Stomach (tissue), 9 donors: ENCODE results near the gene ACCS. TPM values are rescaled to one million over a fixed set of nuclear protein-coding genes. Genes with fewer than 3 reads are reported as not detected.

Source experiments
- DNase-seq, 2 donors: peaks; one replicate each; pipeline versions ENCODE4 v3.0.0 to v3.0.0-alpha.2; 2013 to 2019
- H3K27ac ChIP-seq, 5 donors: fragments of 200-600 bp in 4 of 5; sonication (generic) in 4 of 5; one replicate each; pipeline ENCODE4 v1.5.1; 2013 to 2019; ENCODE audit warnings: mild to moderate bottlenecking in 1 of 5, moderate library complexity in 1 of 5
- H3K27me3 ChIP-seq, 3 donors: fragments of 200-600 bp; sonication (generic); one replicate each; pipeline ENCODE4 v1.5.1; 2017 to 2019; ENCODE audit warnings: mixed run types in 1 of 3
- H3K36me3 ChIP-seq, 4 donors: fragments of 200-600 bp; sonication (generic); 1 replicate in 3 of 4; 2 replicates in 1 of 4; pipeline ENCODE4 v1.5.1; 2016 to 2019
- H3K4me1 ChIP-seq, 4 donors: fragments of 200-600 bp; sonication (generic); one replicate each; pipeline ENCODE4 v1.5.1; 2016 to 2019
- H3K4me3 ChIP-seq, 4 donors: fragments of 200-600 bp; sonication (generic) in 3 of 4; one replicate each; pipeline ENCODE4 v1.5.1; 2016 to 2019; ENCODE audit warnings: mild to moderate bottlenecking in 1 of 4
- H3K9me3 ChIP-seq, 4 donors: fragments of 200-600 bp; sonication (generic); one replicate each; pipeline ENCODE4 v1.5.1; 2016 to 2019
- EP300 ChIP-seq: sonication (generic); formaldehyde crosslinking; IDR thresholded peaks from one replicate; pipeline ENCODE4 v1.6.1; 2017; ENCODE audit warnings: antibody characterized with exemption
- POLR2A ChIP-seq, 4 donors: fragments of 450-650 bp; IDR thresholded peaks; one replicate each; pipeline ENCODE4 v1.6.1; 2016; ENCODE audit warnings: antibody characterized with exemption in 4 of 4, control low read depth in 2 of 4, mild to moderate bottlenecking in 1 of 4, moderate library complexity in 1 of 4
- POLR2AphosphoS5 ChIP-seq, 3 donors: sonication (generic); formaldehyde crosslinking; IDR thresholded peaks; one replicate each; pipeline ENCODE4 v1.6.1; 2016; ENCODE audit warnings: antibody characterized with exemption in 3 of 3
- WGBS, 5 donors: extraction: QIAGEN DNeasy Blood & Tissue Kit in 3 of 5; methylation state at CpG; one replicate each; pipeline versions ENCODE4 v1.1.5 to v1.1.7; 2013 to 2018; 5-methylcytosine and 5-hydroxymethylcytosine counted together
- intact Hi-C: fragments of 100-400 bp; cut with DNase I; formaldehyde crosslinking; loops from one replicate; pipeline ENCODE4 v1.15.1; 2023; ENCODE audit warnings: low total_unique reads
- polyA plus RNA-seq, 3 donors: library from polyadenylated mRNA; stranded (reverse); fragments of 200-250 nt; gene quantifications; one replicate each; pipeline ENCODE4 v1.2.3, GENCODE V29; 2013
- total RNA-seq, 5 donors: library from RNA; depleted of rRNA; stranded (reverse); fragments of >200 nt; gene quantifications; one replicate each; pipeline versions ENCODE4 v1.1.0 to v1.2.3, GENCODE V29; 2014 to 2016
- TF ChIP-seq, protein P1 (sequence below), 7 experiments: fragments of 450-650 bp in 4 of 7; fragments of 200-600 bp in 3 of 7; sonication (generic) in 3 of 7; IDR thresholded peaks; one replicate each; pipeline ENCODE4 v1.5.1; 2016 to 2019; ENCODE audit warnings: antibody characterized with exemption in 7 of 7, control low read depth in 2 of 7, mild to moderate bottlenecking in 1 of 7
- donor health status: healthy with polysubstance abuse.
- donor health status: Bipolar disorder and iron deficiency.
- donor health status: healthy.

Gene ACCS
- total and polyA plus RNA-seq, 8 donors: 14.7 to 71.1 (median 28.0) TPM

DNA sequence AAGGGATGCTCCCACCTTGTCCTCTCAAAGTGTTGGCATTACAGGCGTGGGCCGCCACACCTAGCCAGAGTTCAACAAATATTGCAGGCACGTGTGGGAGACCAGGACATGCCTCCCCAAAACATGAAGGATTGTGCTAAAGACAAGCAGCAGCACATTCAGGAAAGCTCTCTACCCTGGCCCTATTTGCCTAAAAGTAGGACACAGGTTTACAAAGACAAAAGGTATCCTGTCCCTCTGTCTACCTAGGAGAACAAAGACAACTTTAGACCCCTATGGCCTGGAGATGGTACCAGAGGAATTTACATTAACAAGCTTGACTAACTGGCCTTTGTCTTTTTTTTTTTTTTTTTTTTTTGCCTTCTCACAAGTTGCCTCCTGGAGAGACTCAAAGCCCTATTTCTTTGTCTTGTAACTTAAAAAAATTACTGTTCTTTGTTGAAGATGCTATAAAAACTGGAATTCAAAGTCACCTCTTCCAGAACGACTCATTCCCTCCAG is 859 bp upstream of the ACCS start:
- H3K27ac ChIP-seq: peak overlapping the region in 4 of 5 donors; percentile 84 to 95 (median 93)
- no peak overlapping the region for H3K4me3 ChIP-seq
- H3K9me3 ChIP-seq: no peaks in the 10 kb centered on the region

DNA sequence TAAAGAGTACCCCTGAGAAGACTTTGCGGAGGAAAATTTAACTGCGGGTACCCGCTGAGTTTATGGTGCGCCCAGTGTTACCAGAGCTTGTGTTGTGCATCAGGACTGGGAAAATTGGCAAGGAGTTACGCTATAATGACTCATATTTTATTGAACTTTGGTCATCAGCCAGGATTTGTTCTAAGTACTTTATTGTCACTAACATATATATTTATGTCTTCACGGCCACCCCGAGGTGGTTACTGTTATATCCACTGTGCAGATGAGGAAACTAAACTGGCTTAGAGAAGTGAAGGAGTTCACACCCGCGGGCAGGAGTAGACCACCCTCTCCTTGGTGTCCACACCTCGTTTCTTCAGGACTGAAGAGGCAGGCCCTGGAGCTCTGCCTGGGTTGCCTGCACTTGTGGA is 667 bp downstream of the ACCS start:
- peak in 1 of 3 donors; percentile 2 for TF ChIP-seq POLR2AphosphoS5 (IDR thresholded peaks at IDR 0.05)
- TF ChIP-seq EP300: no peak
- TF ChIP-seq POLR2A (IDR thresholded peaks at IDR 0.05): no peak
- TF ChIP-seq, protein P1, sequence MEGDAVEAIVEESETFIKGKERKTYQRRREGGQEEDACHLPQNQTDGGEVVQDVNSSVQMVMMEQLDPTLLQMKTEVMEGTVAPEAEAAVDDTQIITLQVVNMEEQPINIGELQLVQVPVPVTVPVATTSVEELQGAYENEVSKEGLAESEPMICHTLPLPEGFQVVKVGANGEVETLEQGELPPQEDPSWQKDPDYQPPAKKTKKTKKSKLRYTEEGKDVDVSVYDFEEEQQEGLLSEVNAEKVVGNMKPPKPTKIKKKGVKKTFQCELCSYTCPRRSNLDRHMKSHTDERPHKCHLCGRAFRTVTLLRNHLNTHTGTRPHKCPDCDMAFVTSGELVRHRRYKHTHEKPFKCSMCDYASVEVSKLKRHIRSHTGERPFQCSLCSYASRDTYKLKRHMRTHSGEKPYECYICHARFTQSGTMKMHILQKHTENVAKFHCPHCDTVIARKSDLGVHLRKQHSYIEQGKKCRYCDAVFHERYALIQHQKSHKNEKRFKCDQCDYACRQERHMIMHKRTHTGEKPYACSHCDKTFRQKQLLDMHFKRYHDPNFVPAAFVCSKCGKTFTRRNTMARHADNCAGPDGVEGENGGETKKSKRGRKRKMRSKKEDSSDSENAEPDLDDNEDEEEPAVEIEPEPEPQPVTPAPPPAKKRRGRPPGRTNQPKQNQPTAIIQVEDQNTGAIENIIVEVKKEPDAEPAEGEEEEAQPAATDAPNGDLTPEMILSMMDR (IDR thresholded peaks at IDR 0.05): no peak
- intact Hi-C loops: no loop called here
- H3K27ac ChIP-seq: peak overlapping the region; percentile 77 to 95 (median 92)
- WGBS, 5 donors: 8 to 30% (median 24%) methylated on average over 10 of the region's 10 CpGs
- peaks cover 7 to 14% (median 12%) of the 10 kb centered on the region in 4 donors for H3K36me3 ChIP-seq
- H3K4me1 ChIP-seq: peaks cover 5 to 24% (median 7%) of the 10 kb centered on the region in 4 donors
- DNase-seq: peak in 1 of 2 donors; percentile 74
- H3K4me3 ChIP-seq: peak overlapping the region; percentile 62 to 75 (median 65)
- no peaks in the 10 kb centered on the region for H3K27me3 ChIP-seq
- no peaks in the 10 kb centered on the region for H3K9me3 ChIP-seq

More for the DNA sequence above, 859 bp upstream of the ACCS start:
- peaks cover 0 to 4% (median under 1%) of the 10 kb centered on the region in 4 donors for H3K36me3 ChIP-seq
- no peaks in the 10 kb centered on the region for H3K27me3 ChIP-seq
- H3K4me1 ChIP-seq: peaks cover 5 to 24% (median 7%) of the 10 kb centered on the region in 4 donors
- intact Hi-C loops: no loop called here
- TF ChIP-seq POLR2AphosphoS5 (IDR thresholded peaks at IDR 0.05): no peak
- no peak for TF ChIP-seq EP300
- TF ChIP-seq, protein P1 (IDR thresholded peaks at IDR 0.05): no peak
- TF ChIP-seq POLR2A (IDR thresholded peaks at IDR 0.05): no peak
- DNase-seq: no peak
- 52 to 73% (median 57%) methylated on average over 4 of the region's 4 CpGs for whole genome bisulfite sequencing, 5 donors

- H3K4me3 ChIP-seq: peak overlapping the region in 1 of 4 donors; percentile 75
- H3K27me3 ChIP-seq: no peaks in the 10 kb centered on the region
- TF ChIP-seq, protein P1 (IDR thresholded peaks at IDR 0.05): no peak
- TF ChIP-seq POLR2A (IDR thresholded peaks at IDR 0.05): no peak
- no peak for TF ChIP-seq EP300
- TF ChIP-seq POLR2AphosphoS5 (IDR thresholded peaks at IDR 0.05): no peak
- intact Hi-C loops: no loop called here
- 57 to 82% (median 72%) methylated on average over 5 of the region's 5 CpGs for WGBS, 5 donors
- H3K4me1 ChIP-seq: peaks cover 5 to 24% (median 7%) of the 10 kb centered on the region in 4 donors
- peaks cover 7 to 19% (median 16%) of the 10 kb centered on the region in 4 donors for H3K36me3 ChIP-seq
- H3K27ac ChIP-seq: peak overlapping the region; percentile 0 to 95 (median 92)
- DNase-seq: no peak
- no peaks in the 10 kb centered on the region for H3K9me3 ChIP-seq
Measured at GRCh38 chr11:44067266-44067665, 1.2 kb downstream of the ACCS start.

DNA sequence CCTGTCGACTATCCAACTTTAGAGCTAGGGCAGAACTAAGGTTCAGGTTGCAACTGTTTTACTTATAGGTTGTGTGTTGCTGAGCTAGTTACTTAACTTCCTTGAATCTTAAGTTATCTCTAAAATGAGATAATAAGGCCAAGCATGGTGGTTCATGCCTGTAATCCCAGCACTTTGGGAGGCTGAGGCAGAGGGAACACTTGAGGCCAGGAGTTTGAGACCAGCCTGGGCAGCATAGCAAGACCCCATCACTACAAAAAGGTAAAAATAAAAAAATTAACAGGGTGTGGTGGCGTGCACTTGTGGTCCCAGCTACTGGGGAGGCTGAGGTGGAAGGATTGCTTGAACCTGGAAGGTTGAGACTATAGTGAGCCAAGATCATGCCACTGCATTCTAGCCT is 2.1 kb downstream of the ACCS start:
- Histone ChIP-seq H3K27ac (no peak overlapping the region), H3K4me1 (peaks cover 5 to 24% (median 7%) of the 10 kb centered on the region in 4 donors), H3K36me3 (peaks cover 7 to 28% (median 23%) of the 10 kb centered on the region in 4 donors), H3K4me3 (no peak overlapping the region), H3K9me3 (no peaks in the 10 kb centered on the region), H3K27me3 (no peaks in the 10 kb centered on the region)
- no peak for DNase-seq
- TF ChIP-seq EP300 (no peak), POLR2AphosphoS5 (IDR thresholded peaks at IDR 0.05) (no peak), POLR2A (IDR thresholded peaks at IDR 0.05) (no peak)
- TF ChIP-seq, protein P1 (IDR thresholded peaks at IDR 0.05): no peak
- WGBS, 5 donors: 97 to 98% (median 97%) methylated on average over 2 of the region's 2 CpGs
- intact Hi-C loops: no loop called here
